ENCODE results near the gene PURA. TPM values are rescaled to one million over a fixed set of nuclear protein-coding genes. Genes with fewer than 3 reads are reported as not detected.

PURA gene
- polyA plus RNA-seq, 1 donor from 2014 or later = 2.3 TPM

DNA sequence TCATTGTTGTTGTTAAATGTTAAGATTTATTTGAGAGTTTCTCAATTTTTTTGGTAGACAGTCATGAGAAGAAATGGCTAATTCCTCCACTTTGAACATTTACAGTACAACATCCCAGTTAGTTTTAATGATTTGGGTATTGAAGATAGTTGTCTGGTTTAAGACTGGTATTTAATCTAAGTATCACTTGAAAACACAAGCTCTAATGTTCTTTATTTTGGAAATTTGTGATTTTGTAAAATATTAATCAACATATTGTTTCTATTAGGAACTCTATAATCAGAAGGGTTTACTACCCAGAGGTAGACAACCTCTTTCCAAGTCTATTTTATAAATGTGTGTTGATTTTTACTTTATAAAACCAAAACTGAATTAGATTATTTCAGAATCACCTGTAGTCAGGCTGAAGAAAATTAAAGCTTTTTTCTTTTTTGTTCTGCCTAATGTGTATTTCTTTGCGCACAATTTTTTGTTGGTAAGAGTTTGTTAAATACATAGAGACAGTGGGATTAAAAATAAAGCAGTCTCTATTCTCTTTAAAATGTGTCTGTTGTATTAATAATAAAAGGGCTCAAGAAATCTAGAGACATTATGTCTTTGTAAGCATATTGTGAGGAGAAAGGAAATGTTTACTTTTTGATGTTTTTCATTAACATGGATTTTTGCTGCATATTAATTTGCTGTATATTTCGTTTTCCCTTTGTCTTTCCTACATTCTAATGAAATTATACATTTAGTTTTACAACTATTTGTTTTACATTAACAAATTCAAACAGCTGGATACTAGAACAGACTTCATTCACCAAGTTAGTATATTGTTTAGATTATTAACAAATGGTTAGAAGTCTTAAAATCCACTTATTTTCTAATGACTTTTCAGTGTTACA lies 3.9 kb upstream of the PURA start:
- Histone ChIP-seq H3K79me2 (replicated peaks; ENCODE audit: insufficient read depth, low read length) (no peaks in the 10 kb centered on the region), H3K27me3 (ENCODE audit: insufficient read depth, low read depth, low read length) (peaks cover 78% of the 10 kb centered on the region), H3K36me3 (ENCODE audit: insufficient read depth, low read length) (no peaks in the 10 kb centered on the region), H3K4me3 (ENCODE audit: low read length) (no peak overlapping the region), H3K9me3 (ENCODE audit: low read length) (no peaks in the 10 kb centered on the region), H3K9ac (ENCODE audit: low read length) (no peak overlapping the region), H4K20me1 (ENCODE audit: insufficient read depth) (peaks cover 3% of the 10 kb centered on the region), H3K9me2 (ENCODE audit: insufficient read depth, low read length) (no peaks in the 10 kb centered on the region), H3F3A (ENCODE audit: insufficient read depth, low read length, poor library complexity, severe bottlenecking) (no peaks in the 10 kb centered on the region), H3K27ac (ENCODE audit: low read length) (no peak overlapping the region), H2AFZ (ENCODE audit: low read depth, low read length) (no peak overlapping the region), H3K4me2 (ENCODE audit: low read length) (no peak overlapping the region)
- no peak for TF ChIP-seq TAF1 (IDR thresholded peaks at IDR 0.05; ENCODE audit: low read depth)
- peak; percentile 47 for TF ChIP-seq POLR2AphosphoS5 (IDR thresholded peaks at IDR 0.05)
- TF ChIP-seq CTCF (IDR thresholded peaks at IDR 0.05; ENCODE audit: poor library complexity, severe bottlenecking) = no peak
- TF ChIP-seq MXI1 (conservative IDR thresholded peaks at IDR 0.05; ENCODE audit: poor library complexity, severe bottlenecking) = no peak
- no peak for TF ChIP-seq REST (IDR thresholded peaks at IDR 0.05; ENCODE audit: borderline replicate concordance)
- no peak for TF ChIP-seq EZH2 (IDR thresholded peaks at IDR 0.05; ENCODE audit: borderline replicate concordance, insufficient read depth, low read length, poor library complexity, severe bottlenecking)
- no peak for TF ChIP-seq SMC3 (conservative IDR thresholded peaks at IDR 0.05; ENCODE audit: poor library complexity)

DNA sequence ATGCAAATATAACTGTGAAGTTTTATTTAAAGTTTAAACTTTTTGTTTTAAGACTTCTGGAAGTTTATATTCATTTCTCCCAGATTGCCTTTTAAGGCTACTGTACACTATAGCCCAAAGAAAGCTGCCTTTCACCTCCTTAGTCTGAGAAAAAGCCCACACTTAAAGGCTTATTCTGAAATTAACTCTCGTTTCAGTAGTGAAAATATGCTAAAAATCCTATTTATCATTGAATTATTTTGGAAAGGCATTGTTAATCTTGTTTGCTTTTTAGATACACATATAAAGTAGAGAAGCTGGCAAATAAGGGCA lies 3.3 kb upstream of the PURA start:
- no peak overlapping the region for H2AFZ ChIP-seq (ENCODE audit: low read depth, low read length)
- H3F3A ChIP-seq (ENCODE audit: insufficient read depth, low read length, poor library complexity, severe bottlenecking) = no peaks in the 10 kb centered on the region
- H4K20me1 ChIP-seq (ENCODE audit: insufficient read depth) = peaks cover 3% of the 10 kb centered on the region
- no peak overlapping the region for H3K4me3 ChIP-seq (ENCODE audit: low read length)
- no peaks in the 10 kb centered on the region for H3K36me3 ChIP-seq (ENCODE audit: insufficient read depth, low read length)
- H3K79me2 ChIP-seq (replicated peaks; ENCODE audit: insufficient read depth, low read length) = peaks cover 3% of the 10 kb centered on the region
- no peaks in the 10 kb centered on the region for H3K9me3 ChIP-seq (ENCODE audit: low read length)
- TF ChIP-seq SMC3 (conservative IDR thresholded peaks at IDR 0.05; ENCODE audit: poor library complexity) = no peak
- no peak for TF ChIP-seq RAD21 (conservative IDR thresholded peaks at IDR 0.05)
- TF ChIP-seq REST (IDR thresholded peaks at IDR 0.05; ENCODE audit: borderline replicate concordance) = no peak
- TF ChIP-seq EP300 (conservative IDR thresholded peaks at IDR 0.05; ENCODE audit: poor library complexity, severe bottlenecking) = no peak
- TF ChIP-seq EZH2 (IDR thresholded peaks at IDR 0.05; ENCODE audit: borderline replicate concordance, insufficient read depth, low read length, poor library complexity, severe bottlenecking) = no peak
- no peak for TF ChIP-seq CTCF (IDR thresholded peaks at IDR 0.05; ENCODE audit: poor library complexity, severe bottlenecking)
- no peak for TF ChIP-seq POLR2AphosphoS5 (IDR thresholded peaks at IDR 0.05)
- TF ChIP-seq MXI1 (conservative IDR thresholded peaks at IDR 0.05; ENCODE audit: poor library complexity, severe bottlenecking) = no peak
- no peak for TF ChIP-seq TAF1 (IDR thresholded peaks at IDR 0.05; ENCODE audit: low read depth)
- no peak overlapping the region for H3K27ac ChIP-seq (ENCODE audit: low read length)
- H3K27me3 ChIP-seq (ENCODE audit: insufficient read depth, low read depth, low read length) = peaks cover 72% of the 10 kb centered on the region
- no peak overlapping the region for H3K9ac ChIP-seq (ENCODE audit: low read length)
- no peaks in the 10 kb centered on the region for H3K9me2 ChIP-seq (ENCODE audit: insufficient read depth, low read length)
- no peak overlapping the region for H3K4me2 ChIP-seq (ENCODE audit: low read length)
